Hepatocyte (in vitro differentiated cells): ENCODE measurements around the gene GUK1.

Source experiments
- EZH2 ChIP-seq: fragments of 200-600 bp; sonication (generic); IDR thresholded peaks from 2 replicates; pipeline ENCODE4 v1.6.1; 2016; ENCODE audit warnings: antibody characterized with exemption, mild to moderate bottlenecking, borderline replicate concordance
- EZH2phosphoT487 ChIP-seq: fragments of 200-600 bp; sonication (generic); IDR thresholded peaks from one replicate; pipeline ENCODE4 v1.6.1; 2018; ENCODE audit warnings: antibody characterized with exemption, mild to moderate bottlenecking, low read depth, moderate library complexity; ENCODE audit not compliant: unreplicated experiment, severe bottlenecking
- TF ChIP-seq, protein P1 (sequence below): fragments of 200-600 bp; sonication (generic); IDR thresholded peaks from 2 replicates; pipeline ENCODE4 v1.5.1; 2016; ENCODE audit warnings: antibody characterized with exemption, mild to moderate bottlenecking; ENCODE audit not compliant: poor library complexity

- TF ChIP-seq, protein P1, sequence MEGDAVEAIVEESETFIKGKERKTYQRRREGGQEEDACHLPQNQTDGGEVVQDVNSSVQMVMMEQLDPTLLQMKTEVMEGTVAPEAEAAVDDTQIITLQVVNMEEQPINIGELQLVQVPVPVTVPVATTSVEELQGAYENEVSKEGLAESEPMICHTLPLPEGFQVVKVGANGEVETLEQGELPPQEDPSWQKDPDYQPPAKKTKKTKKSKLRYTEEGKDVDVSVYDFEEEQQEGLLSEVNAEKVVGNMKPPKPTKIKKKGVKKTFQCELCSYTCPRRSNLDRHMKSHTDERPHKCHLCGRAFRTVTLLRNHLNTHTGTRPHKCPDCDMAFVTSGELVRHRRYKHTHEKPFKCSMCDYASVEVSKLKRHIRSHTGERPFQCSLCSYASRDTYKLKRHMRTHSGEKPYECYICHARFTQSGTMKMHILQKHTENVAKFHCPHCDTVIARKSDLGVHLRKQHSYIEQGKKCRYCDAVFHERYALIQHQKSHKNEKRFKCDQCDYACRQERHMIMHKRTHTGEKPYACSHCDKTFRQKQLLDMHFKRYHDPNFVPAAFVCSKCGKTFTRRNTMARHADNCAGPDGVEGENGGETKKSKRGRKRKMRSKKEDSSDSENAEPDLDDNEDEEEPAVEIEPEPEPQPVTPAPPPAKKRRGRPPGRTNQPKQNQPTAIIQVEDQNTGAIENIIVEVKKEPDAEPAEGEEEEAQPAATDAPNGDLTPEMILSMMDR, result no peak
- TF ChIP-seq EZH2 (no peak), EZH2phosphoT487 (no peak)
Measured at GRCh38 chr1:228131766-228132165, 8.3 kb upstream of the GUK1 start.
